Suppressor macrophage (primary cell): ENCODE results near the gene ENOX1.
A peak's percentile ranks its signal among the peaks of the same experiment; 100 is the strongest.
"Not testable (repeated sequence)": the region's sequence is repeated elsewhere in the genome, so short reads cannot be mapped to it uniquely, and the experiment has no call there.

Experiments used
- DNase-seq, 4 experiments: peaks; one replicate each; pipeline ENCODE4 v3.0.0-alpha.2; 2020 to 2022
- total RNA-seq, 17 experiments: gene quantifications; one replicate each; lab custom pipeline; 2026; ENCODE audit warnings: mixed read lengths in 6 of 17, inconsistent platforms in 3 of 17; lab: John Stamatoyannopoulos, UW

Gene ENOX1
- total RNA-seq, result 0.10 to 3.3 (median 0.47) reads per million in 17 experiments

DNA sequence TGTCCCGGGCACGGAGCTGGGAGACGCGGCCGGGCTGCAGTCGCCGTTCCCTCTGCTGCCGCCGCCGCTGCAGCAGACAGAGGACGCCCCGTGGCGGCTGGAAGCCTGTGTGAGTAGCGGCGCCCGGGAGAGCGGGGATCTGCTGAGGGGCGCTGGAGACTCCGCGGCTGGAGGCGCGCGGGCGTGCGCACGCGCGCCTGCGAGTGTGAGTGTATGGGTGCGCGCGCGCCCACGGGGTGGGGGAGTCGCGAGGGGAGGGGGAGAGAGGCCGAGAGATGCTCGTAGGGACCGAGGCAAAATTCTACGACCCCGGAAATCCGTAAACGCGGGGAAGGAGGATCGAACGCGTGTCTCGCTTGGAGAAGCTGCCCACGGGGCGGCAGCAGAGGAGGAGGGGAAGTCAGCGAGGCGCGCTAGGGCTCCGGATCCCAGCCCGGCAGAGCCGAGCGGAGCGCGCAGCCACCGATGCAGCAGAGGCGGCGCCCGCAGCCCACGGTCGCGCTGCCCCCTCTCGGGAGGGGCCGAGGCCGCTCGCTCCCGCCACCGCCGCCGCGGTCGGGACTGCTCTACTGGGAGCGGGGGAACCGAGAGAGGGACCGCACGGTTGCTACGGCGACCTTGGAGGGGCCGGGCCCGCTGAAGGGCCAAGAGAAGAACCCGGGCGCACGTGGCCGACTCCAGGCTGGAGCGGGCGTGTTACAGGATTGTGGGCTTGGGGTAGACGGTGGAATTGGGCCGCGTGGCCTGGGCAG is at the start of gene ENOX1:
TSS of gene ENOX1 (minus strand) at position 207 of the 752 bp plus-strand sequence.
- DNase-seq, result peak; percentile 44 to 81 (median 66)

DNA sequence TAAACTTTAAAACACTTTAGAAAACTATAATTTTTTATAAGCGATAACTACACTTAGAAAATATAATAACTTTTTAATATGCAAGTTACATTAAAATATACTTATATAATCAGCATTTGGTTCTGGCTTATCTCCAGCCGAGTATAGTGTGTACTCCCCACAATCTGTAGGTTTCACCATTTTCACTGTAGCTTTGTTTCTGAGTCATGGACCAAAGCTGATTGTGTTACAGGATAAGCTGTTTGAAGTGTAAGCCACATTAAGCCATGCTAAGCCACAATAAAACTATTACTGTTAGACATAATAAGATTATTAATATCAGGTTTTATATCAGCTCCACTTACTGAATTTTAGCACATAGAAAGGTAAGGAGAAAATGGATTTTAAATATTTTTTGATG is 48.9 kb upstream of the ENOX1 start:
- no peak for DNase-seq

DNA sequence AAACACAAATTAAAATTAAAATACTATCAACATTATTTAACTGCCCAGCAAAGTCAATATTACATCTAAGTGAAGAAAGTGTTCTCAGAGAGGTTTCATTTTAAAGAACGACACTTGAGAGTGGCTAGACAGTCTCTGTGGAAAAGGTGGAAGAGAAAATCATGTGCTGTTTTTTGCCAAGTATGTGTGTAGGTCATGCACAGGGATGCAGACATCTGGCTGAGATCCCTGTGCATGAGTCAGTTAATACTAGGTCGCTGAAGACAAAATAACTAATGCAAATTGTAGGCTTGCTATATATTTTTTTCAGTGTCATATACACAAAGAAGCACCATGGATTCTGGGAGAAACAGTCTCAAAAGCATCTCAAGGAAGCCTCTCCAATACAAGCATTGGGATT is 44.3 kb upstream of the ENOX1 start:
- peak in 1 of 4 experiments; percentile 20 for DNase-seq

DNA sequence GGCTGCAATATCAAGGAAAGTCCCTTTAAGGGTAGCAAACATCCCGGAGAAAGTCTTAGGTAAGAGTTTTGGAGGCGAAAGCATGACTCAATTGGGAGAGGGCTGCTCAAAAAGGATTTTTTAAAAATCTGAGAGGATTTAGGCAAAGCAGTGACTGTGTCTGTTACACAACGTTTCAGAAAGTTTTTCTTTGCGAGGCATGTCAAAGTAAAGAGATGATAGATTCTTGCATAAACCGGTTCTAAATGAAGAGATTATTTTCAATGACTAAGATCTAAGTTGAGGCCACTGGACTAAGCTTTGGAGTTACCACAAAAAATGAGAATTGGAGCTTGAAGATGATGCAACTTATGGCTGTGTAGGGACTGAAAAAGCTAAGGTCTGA is 43.7 kb upstream of the ENOX1 start:
- DNase-seq, result peak; percentile 48 to 85 (median 65)

DNA sequence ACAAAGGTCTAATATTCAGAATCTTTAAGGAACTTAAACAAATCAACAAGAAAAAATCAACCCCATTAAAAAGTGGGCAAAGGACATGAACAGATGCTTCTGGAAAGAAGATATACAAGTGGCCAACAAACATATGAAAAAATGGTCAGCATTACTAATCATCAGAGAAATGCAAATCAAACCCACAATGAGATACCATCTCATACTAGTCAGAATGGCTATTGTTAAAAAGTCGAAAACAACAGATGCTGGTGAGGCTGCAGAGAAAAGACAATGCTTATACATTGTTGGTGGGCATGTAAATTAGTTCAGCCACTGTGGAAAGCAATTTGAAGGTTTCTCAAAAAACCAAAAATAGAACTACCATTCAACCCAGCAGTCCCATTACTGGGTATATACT is 37.9 kb upstream of the ENOX1 start:
- not testable (repeated sequence) for DNase-seq

DNA sequence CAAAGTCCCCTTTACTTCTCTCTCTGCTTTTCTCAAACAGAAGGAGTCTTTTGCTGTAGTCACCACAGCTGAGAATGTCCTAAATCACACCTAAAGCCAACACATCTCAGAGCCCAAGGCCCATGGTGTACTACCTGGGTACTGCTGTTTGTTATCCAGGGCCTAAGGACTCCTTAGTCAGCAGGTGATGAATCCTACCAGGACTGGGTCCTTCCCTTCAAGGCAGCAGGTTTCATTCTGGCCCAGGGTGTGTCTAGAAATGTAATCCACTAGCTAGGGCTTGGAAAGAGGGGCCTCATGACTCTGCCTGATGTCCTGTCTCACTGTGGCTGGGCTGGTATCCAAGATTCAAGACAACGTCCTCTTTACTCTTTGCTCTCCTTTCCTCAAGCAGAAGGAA is 36.2 kb upstream of the ENOX1 start:
- DNase-seq, result peak in 1 of 4 experiments; percentile 11

DNA sequence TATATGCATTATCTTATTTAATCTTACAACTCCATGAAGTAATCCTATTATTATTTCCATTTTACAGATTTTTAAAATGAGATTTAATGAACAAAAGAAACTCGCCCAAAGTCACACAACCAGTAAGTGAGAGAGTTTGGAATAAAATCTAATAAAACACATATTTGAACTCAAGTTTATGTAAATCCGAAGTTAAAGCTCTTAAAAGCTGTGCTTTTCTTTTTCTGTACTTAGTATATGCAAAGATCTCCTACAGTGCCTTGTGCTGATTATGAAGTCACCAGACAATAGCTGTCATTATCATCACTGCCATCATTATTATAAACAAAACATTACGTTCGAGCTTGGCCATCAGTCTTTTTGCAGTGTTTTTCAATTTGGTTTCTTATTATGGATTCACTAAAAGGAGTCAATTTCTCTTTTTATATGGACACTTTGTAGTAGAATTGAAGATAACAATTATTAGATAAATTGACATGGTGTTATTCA is 29.7 kb upstream of the ENOX1 start:
- DNase-seq, result no peak

DNA sequence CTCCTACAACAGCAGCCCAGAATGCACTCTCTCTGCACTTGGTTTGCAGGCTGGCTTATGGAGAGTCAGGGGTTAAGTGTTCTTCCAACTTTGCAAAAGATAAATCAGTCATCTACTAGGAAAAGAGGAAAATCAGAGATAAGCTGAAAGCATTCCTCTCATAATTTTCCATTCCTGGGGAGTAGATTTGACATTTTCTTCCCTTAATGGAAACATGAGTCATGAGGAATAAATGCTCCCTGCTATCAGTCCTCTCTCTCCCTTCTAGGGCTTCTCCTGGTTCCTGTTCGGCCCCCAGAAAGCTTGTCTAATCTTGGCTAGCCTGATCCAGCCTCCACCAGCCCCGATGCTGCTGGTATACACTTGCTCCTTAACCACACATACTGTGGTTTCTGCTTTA is 28.4 kb upstream of the ENOX1 start:
- no peak for DNase-seq

DNA sequence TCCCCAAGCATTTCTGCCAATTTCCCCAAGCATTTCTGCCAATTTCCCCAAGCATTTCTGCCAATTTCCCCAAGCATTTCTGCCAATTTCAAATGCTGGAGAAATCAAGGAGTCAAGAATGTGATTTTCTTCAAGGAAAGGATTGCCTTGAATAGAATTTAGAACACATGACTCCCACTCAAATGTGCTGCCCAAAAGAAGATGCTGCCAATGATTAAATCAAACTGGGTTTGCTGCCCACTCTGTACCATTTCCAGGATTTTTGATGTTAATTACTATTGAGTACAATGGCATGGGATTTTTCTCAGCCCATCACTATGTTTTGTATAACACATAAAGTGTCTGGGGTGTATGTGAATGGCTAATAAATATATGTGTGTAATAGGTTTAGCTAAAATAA is 21.9 kb upstream of the ENOX1 start:
- DNase-seq, result no peak

DNA sequence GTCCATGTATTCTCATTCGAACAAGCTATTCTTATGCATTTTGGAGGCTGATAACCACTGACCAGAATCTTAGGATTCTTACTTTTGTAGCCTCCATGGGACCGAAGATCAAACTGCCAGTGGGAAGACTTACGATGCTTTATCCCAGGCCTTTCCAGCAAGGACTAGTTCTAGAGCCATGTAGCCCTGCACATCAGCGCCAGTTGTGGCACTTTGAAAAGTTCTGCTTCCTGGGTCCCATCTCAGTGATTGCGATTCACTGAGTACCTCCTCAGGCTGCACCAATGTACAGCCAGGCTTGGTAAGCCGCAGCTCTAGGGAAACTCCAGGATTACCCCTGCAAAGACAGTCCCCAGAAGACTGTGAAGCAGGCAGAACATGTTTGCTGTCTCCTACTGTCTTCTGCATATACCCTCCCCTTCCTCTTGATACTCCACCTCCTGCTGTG is 18.9 kb upstream of the ENOX1 start:
- DNase-seq, result no peak

DNA sequence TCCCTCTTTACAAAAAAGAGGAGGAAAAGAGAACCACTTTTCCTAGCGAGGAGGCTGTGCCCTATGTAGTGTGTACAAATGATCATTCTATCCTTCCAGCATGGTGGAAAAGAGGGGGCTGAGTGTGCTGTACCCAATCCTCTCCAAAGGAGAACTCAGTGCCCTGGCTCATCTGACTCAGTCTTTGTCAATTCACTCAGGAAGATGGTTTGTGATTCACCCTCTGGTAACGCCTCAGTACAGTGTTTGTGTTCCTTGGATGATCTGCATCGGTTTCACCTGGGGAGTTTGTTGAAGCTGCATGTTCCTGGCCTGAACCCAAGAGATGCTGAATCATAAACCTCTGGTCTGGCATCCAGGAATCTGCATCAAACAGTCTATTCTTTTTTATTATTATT is 18.3 kb upstream of the ENOX1 start:
- peak; percentile 23 to 56 (median 48) for DNase-seq

DNA sequence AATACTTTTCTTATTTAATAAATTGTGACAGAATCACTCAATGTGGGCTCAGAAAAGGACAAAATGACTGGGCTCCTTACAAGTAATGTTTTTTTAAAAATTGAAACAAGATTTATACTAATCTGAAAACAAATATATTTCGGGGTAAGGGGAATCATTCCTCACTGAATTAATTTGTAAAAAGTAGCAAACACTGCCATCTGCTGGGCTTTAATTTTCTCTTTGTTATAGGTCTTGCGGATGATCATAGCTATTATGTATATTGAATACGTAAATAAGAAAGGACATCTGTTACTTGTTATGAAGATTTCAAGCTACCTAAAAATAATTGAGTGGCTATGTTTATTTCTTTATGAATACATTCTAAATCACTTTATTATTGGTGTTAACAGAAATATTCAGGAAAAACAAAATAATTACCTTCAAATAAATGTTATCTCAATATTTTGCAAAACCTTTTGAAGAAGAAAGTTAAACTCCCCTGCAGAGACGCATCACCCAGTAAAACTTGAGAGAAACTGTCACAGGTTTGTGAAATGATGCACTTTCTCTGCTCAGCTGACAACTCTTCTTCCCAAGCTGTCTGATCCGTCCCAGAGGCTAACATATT is 17.8 kb upstream of the ENOX1 start:
- DNase-seq, result peak; percentile 44 to 81 (median 76)

DNA sequence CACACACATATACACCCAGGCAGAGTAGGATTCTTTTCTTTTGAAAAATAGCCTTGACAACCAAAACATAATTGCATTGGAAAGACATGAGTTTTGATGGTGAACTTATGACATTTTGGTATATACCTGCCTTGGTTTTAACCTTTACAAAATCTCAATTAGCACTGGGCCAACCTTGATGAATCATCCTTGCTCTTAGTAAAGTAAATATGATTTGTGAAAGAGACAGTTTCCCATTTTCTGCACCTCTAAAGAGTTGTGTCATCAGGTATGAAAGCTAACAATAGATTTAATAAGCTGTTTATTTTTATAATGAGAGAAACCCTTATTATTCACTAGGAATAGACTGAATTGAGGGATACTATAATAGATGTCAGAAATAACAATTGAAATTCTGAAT is 15.7 kb upstream of the ENOX1 start:
- DNase-seq, result no peak

DNA sequence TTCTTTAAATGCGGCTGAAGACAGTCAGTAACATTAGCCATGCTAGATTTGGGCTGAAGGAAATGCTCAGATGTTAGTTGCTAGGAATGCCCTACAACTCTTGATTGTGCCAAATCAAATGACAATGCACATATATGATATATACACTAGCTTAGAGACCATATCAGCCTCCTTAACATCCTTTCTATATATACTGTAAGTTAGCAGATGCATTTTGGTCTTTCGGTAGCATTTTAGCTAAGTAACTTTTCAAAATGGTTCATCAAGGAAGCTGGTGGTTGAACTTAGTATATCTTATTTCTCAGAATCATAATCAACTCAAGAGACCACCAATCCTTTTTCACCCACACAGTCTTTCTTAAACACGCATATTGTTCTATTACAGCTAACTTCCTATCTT is 14.1 kb upstream of the ENOX1 start:
- DNase-seq, result no peak

DNA sequence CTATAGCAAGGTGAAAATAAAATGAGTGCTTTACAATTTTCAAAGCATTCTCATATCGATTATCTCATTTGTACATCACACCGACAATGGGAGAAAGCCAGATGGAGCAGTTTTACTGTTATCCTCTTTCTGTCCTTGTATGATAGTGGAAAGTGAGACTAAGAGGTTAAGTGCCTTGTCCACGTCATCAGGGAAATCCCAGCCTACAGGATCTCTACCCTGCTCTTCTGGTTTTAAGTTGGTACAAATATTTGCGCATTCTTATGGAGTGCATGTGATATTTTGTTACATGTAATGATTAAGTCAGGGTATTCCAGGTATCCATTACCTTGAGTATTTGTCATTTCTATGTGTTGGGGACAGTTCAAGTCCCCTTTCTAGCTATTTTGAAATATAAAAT is 12.4 kb upstream of the ENOX1 start:
- no peak for DNase-seq

DNA sequence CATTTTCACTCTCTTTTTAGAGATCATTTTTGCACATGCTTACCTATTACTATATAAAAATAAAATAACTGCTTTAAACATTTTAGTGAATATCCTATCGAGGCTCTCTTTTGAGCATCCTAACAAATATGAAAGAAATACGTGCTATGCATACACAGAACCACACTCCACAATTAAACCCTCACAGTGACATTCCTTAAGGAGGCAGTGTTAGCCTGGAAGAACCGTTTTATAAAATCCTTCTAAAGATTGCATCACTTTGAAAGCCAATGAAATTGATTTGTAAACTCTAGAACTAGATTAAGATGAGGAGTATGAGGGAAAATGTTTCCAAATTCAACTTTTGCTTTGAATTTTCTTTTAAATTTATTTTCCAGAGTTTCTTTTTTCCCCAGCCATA is 11.1 kb upstream of the ENOX1 start:
- no peak for DNase-seq

DNA sequence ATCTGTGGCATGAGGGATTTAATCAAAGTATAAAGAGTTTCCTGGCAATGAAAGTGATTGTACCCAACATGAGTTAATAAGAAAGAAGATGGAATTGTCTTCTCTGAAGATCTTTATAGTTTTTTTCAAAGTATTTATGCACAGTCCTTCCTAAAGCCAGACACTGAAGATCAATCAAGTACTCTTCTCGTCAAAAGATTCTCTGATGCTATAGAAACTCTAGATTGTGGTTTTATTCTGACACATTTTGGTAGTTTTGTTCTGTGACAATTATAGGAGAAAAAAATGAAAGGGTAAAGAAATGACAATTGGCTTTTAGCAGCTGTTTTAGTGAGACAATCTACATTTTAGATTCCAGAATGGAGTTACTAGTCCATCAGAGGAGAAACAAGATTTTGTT is 10.4 kb upstream of the ENOX1 start:
- DNase-seq, result no peak

DNA sequence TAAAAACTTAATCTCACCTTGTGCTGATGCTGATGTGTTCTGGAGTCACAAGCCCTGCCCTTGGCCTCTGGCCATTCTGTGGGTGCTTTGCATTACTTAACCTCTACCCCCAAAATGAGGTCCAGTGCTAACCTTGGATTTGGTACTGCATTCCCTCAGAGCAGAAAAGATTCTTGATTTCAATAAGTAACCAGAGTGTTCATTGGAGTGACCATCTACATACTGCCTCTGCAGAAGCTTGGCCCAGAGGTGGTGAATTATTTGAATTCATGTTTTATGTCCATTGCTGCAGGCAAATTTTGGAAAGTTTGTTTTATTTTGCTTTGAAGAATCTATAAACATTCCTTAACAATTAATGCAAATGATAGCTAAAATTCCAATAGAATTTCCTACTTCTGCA is 7.6 kb upstream of the ENOX1 start:
- DNase-seq, result no peak

DNA sequence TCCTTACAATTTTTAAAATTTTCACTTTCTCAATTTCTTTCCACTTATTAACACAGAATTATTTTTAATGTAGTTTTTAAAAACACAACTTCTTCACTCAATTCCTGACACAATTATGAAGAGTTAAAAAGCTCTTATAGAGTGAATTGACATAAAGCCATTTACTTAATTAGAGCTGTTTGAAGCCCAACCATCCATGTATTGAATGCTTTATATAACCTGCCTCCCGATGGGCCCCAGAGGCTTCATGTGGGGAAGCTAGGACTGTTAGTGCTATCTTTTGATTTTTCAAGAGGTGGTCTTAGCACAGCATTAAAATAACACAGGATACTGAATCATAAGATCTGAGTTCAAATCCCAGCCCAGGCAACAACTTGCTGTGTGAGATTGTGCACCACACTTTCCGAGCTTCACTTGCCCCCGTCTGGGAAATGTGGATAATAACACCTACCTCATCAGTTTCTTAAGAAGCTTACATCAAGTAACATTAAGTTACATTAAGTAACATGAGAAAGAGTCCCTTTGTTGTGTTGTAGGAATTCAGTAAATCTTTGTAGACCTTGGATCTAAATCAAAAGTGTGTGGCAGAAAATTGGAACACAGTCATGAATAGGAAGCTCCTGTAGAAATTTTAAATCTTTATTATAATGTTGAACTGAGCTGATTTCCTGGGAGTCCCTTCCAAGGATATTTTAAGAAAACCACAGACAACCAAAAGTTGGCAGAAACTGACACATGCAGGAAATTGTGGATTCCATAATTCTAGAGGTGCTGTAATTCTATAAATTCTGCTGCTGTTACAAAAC is 5.5 kb upstream of the ENOX1 start:
- no peak for DNase-seq

DNA sequence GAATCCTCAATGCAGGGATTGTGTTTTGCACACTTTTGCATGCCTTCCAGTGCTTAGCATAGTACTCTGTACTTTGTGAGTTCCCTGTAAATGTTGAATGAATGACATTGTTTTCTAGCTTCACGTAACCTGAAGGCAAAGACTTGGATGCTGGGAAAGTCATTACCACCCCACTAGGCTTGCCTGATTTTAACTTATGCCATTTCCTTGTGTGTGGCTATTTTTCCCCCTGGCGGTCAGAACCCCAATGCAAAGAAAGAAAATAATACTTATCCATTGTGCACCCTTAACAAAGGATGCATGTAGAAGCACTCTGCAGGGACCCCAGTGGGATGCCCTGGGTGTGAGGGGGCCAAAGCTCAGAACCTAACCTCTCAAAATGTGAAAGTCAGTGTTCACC is 1.2 kb upstream of the ENOX1 start:
- DNase-seq, result peak in 1 of 4 experiments; percentile 28

DNA sequence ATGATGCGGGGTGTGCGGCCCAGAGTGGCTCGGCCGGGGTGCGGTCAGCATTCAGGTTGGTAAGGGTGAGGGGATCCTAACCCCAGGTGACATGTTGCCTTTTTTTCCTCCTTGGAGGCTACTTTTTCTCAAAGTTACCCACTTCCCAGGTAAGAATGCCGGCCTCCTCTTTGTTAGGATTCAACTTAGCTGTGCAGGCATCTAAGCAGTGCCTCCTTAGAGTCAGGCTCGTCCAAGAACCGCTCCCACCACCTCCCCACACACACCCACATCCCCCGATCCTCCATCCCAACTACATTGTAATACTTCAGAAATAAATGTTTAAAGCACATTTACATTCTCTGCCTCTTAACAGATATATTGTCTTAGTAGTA is 733 bp upstream of the ENOX1 start:
- DNase-seq, result no peak

DNA sequence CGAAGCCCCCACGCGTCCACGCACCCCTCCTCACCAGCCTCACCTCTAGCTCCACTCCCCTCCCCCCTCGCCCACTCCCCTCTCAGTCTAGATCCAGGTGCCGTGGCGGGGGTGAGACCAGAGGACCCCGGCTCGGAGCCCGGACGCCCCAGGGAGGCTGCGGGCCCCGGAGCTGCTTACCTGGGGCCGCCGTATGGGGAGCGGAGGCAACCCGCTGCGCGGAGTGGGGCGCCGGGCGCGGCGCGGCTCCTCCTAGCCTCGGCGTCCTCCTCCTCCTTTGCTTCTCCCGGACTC is 353 bp downstream of the ENOX1 start:
- DNase-seq, result no peak

DNA sequence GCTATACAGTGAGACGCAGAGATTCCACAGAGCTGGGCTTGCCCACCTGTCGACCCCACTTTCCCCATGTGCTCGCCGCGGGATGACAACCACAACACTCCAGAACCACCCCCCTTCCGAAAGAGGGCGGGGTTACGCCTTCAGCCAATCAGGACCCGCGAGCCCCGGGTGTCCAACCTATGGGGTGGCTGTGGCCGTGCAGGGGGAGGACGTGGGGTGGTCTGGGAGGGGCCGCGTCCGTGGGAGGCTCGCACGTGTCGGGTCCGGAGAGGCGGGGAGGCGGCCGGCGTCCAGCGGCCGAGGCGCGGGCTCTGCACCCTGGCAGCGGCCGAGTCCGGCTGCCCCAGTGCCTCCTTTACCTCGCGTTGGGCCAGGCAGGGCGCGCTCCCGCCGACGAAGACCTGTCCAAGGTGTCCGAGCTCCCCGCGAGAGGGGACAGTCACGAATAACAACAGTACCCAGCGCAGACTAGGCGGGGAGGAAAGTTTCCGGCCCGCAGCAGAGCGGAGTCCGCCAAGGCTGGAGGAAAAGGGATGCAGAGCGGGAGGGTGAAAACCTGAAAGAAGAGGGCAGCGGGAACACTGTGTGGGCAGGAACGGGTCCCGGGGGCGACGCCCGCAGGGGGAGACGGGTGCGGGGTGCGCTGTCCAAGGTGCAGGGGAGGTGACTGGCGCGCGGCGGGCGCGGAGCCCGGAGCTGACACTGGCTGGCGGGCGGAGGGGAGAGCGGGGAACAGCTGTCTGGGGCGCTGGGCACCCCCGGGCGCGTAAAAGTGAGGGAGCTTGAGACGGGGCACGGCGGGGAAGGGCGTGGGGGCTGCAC is 911 bp downstream of the ENOX1 start:
- peak; percentile 4 to 63 (median 38) for DNase-seq
